Measurements from ENCODE around the gene MED14. TPM values are rescaled to one million over a fixed set of nuclear protein-coding genes. Genes with fewer than 3 reads are reported as not detected.

MED14 gene
- total RNA-seq, 1 donor from 2014 or later = 79.9 TPM

- no peaks in the 10 kb centered on the region for H3K9me3 ChIP-seq (ENCODE audit: insufficient read depth, low read depth, low read length)
- H3K79me2 ChIP-seq (ENCODE audit: insufficient read depth, low read length) = no peaks in the 10 kb centered on the region
- DNase-seq (ENCODE audit: low read depth) (no peak), FAIRE-seq (no peak)
- Mint-ChIP-seq H3K27ac (ENCODE audit: unreplicated experiment) (no peak within 1 kb of the TSS), H3K4me1 (ENCODE audit: low read depth, unreplicated experiment) (no peaks in the 10 kb centered on the region), H3K9me3 (ENCODE audit: unreplicated experiment) (no peaks in the 10 kb centered on the region), H3K4me3 (ENCODE audit: unreplicated experiment) (no peak within 1 kb of the TSS), H3K36me3 (ENCODE audit: low read depth, unreplicated experiment) (no peaks in the 10 kb centered on the region), H3K27me3 (ENCODE audit: low read depth, unreplicated experiment) (no peaks in the 10 kb centered on the region)
- no peak within 1 kb of the TSS for H3K4me3 ChIP-seq (ENCODE audit: insufficient read depth, low read depth, low read length)
- no peaks in the 10 kb centered on the region for H3K36me3 ChIP-seq (ENCODE audit: insufficient read depth, low read length)
- H2AFZ ChIP-seq (ENCODE audit: low read depth, low read length) = no peak within 1 kb of the TSS
- no peak within 1 kb of the TSS for H3K4me2 ChIP-seq (ENCODE audit: low read length)
- H3K27me3 ChIP-seq (ENCODE audit: insufficient read depth, low read length) = no peaks in the 10 kb centered on the region
- H3K9ac ChIP-seq (ENCODE audit: low read length) = no peak within 1 kb of the TSS
- TF ChIP-seq CTCF (IDR thresholded peaks at IDR 0.05; ENCODE audit: insufficient read depth, low read depth, low read length) = no peak
- no peak for TF ChIP-seq EZH2 (IDR thresholded peaks at IDR 0.05; ENCODE audit: insufficient read depth, low read length)
- H3K4me1 ChIP-seq (ENCODE audit: insufficient read depth, low read length) = no peaks in the 10 kb centered on the region
- H3K27ac ChIP-seq (ENCODE audit: low read depth, low read length) = no peak within 1 kb of the TSS
- H4K20me1 ChIP-seq (ENCODE audit: insufficient read depth, low read length) = no peaks in the 10 kb centered on the region
These were observed 112.2 kb downstream of the MED14 start, which contains the start of gene MPC1L for GRCh38 chrX:40623139-40623536. Gene MPC1L, plus strand, starts transcription at chrX:40623428. Its CDS starts 138 bp downstream, at chrX:40623566.

- Histone ChIP-seq H3K36me3 (ENCODE audit: insufficient read depth, low read length) (no peaks in the 10 kb centered on the region), H3K4me3 (ENCODE audit: insufficient read depth, low read depth, low read length) (no peak overlapping the region), H3K9ac (ENCODE audit: low read length) (no peak overlapping the region), H3K4me2 (ENCODE audit: low read length) (no peak overlapping the region), H3K79me2 (ENCODE audit: insufficient read depth, low read length) (no peaks in the 10 kb centered on the region), H3K27ac (ENCODE audit: low read depth, low read length) (no peak overlapping the region), H4K20me1 (ENCODE audit: insufficient read depth, low read length) (no peaks in the 10 kb centered on the region), H2AFZ (ENCODE audit: low read depth, low read length) (no peak overlapping the region), H3K9me3 (ENCODE audit: insufficient read depth, low read depth, low read length) (no peaks in the 10 kb centered on the region), H3K27me3 (ENCODE audit: insufficient read depth, low read length) (no peaks in the 10 kb centered on the region), H3K4me1 (ENCODE audit: insufficient read depth, low read length) (no peaks in the 10 kb centered on the region)
- H3K27ac Mint-ChIP-seq (ENCODE audit: unreplicated experiment) = no peak overlapping the region
- H3K36me3 Mint-ChIP-seq (ENCODE audit: low read depth, unreplicated experiment) = no peaks in the 10 kb centered on the region
- H3K9me3 Mint-ChIP-seq (ENCODE audit: unreplicated experiment) = no peaks in the 10 kb centered on the region
- H3K27me3 Mint-ChIP-seq (ENCODE audit: low read depth, unreplicated experiment) = no peaks in the 10 kb centered on the region
- FAIRE-seq (peak; percentile 84), DNase-seq (ENCODE audit: low read depth) (no peak)
- TF ChIP-seq CTCF (IDR thresholded peaks at IDR 0.05; ENCODE audit: insufficient read depth, low read depth, low read length) (no peak), EZH2 (IDR thresholded peaks at IDR 0.05; ENCODE audit: insufficient read depth, low read length) (no peak)
- H3K4me3 Mint-ChIP-seq (ENCODE audit: unreplicated experiment) = no peak overlapping the region
- no peaks in the 10 kb centered on the region for H3K4me1 Mint-ChIP-seq (ENCODE audit: low read depth, unreplicated experiment)
These were observed 112.7 kb downstream of the MED14 start for GRCh38 chrX:40622479-40623138.

- H3K9me3 Mint-ChIP-seq (ENCODE audit: unreplicated experiment) = no peaks in the 10 kb centered on the region
- FAIRE-seq (no peak), DNase-seq (ENCODE audit: low read depth) (peak; percentile 16)
- H3K4me1 Mint-ChIP-seq (ENCODE audit: low read depth, unreplicated experiment) = no peaks in the 10 kb centered on the region
- no peaks in the 10 kb centered on the region for H3K27me3 Mint-ChIP-seq (ENCODE audit: low read depth, unreplicated experiment)
- no peak overlapping the region for H3K27ac Mint-ChIP-seq (ENCODE audit: unreplicated experiment)
- no peaks in the 10 kb centered on the region for H3K27me3 ChIP-seq (ENCODE audit: insufficient read depth, low read length)
- no peak overlapping the region for H3K9ac ChIP-seq (ENCODE audit: low read length)
- TF ChIP-seq CTCF (IDR thresholded peaks at IDR 0.05; ENCODE audit: insufficient read depth, low read depth, low read length) (no peak), EZH2 (IDR thresholded peaks at IDR 0.05; ENCODE audit: insufficient read depth, low read length) (no peak)
- H2AFZ ChIP-seq (ENCODE audit: low read depth, low read length) = no peak overlapping the region
- no peaks in the 10 kb centered on the region for H3K36me3 Mint-ChIP-seq (ENCODE audit: low read depth, unreplicated experiment)
- no peak overlapping the region for H3K4me2 ChIP-seq (ENCODE audit: low read length)
- H3K79me2 ChIP-seq (ENCODE audit: insufficient read depth, low read length) = no peaks in the 10 kb centered on the region
- H3K27ac ChIP-seq (ENCODE audit: low read depth, low read length) = no peak overlapping the region
- no peaks in the 10 kb centered on the region for H3K9me3 ChIP-seq (ENCODE audit: insufficient read depth, low read depth, low read length)
- H3K4me3 ChIP-seq (ENCODE audit: insufficient read depth, low read depth, low read length) = no peak overlapping the region
- H3K4me3 Mint-ChIP-seq (ENCODE audit: unreplicated experiment) = no peak overlapping the region
- no peaks in the 10 kb centered on the region for H4K20me1 ChIP-seq (ENCODE audit: insufficient read depth, low read length)
- no peaks in the 10 kb centered on the region for H3K36me3 ChIP-seq (ENCODE audit: insufficient read depth, low read length)
- H3K4me1 ChIP-seq (ENCODE audit: insufficient read depth, low read length) = no peaks in the 10 kb centered on the region
These were observed 117.8 kb downstream of the MED14 start for GRCh38 chrX:40617566-40617965.
